VCaP (cell line): ENCODE results near the gene PHLDB3.
"Not testable (repeated sequence)": the region's sequence is repeated elsewhere in the genome, so short reads cannot be mapped to it uniquely, and the experiment has no call there.

ENCODE experiments used
- H3K27ac ChIP-seq: fragments of 450-650 bp; 2 replicates; pipeline ENCODE4 v1.5.1; 2017
- CTCF ChIP-seq: fragments of 450-650 bp; conservative IDR thresholded peaks from 2 replicates; pipeline ENCODE4 v1.5.1; 2017; ENCODE audit warnings: mild to moderate bottlenecking, moderate library complexity

The PHLDB3 gene

GRCh38 chr19:43446746-43447489 is 57.6 kb downstream of the PHLDB3 start:
- TF ChIP-seq CTCF, result peak; percentile 96
- H3K27ac ChIP-seq, result peak overlapping the region; percentile 46

- no peak for TF ChIP-seq CTCF
- no peak overlapping the region for H3K27ac ChIP-seq
Measured at GRCh38 chr19:43445426-43445825, 59.1 kb downstream of the PHLDB3 start.

- H3K27ac ChIP-seq, result no peak overlapping the region
- no peak for TF ChIP-seq CTCF
Measured at GRCh38 chr19:43444531-43445287, 59.8 kb downstream of the PHLDB3 start.

GRCh38 chr19:43444091-43444490 is 60.5 kb downstream of the PHLDB3 start:
- H3K27ac ChIP-seq, result not testable (repeated sequence)

GRCh38 chr19:43441716-43442115 is 62.8 kb downstream of the PHLDB3 start:
- no peak for TF ChIP-seq CTCF
- no peak overlapping the region for H3K27ac ChIP-seq

- TF ChIP-seq CTCF, result no peak
- H3K27ac ChIP-seq, result no peak overlapping the region
Measured at GRCh38 chr19:43439709-43440063, 64.9 kb downstream of the PHLDB3 start.

- H3K27ac ChIP-seq, result peak overlapping the region; percentile 6; the same call in 1 of the 2 replicates
- TF ChIP-seq CTCF, result no peak
Measured at GRCh38 chr19:43439032-43439708, 65.4 kb downstream of the PHLDB3 start.
